HG03571 (cell line): ENCODE results near the gene MAGEA3.
"Not testable (repeated sequence)": the region's sequence is repeated elsewhere in the genome, so short reads cannot be mapped to it uniquely, and the experiment has no call there.

Experiments used
- ATAC-seq: cut with Tn5 transposase; IDR thresholded peaks from one replicate; pipeline ENCODE4 v1.9.1; 2021; ENCODE audit not compliant: unreplicated experiment

MAGEA3 gene, protein sequence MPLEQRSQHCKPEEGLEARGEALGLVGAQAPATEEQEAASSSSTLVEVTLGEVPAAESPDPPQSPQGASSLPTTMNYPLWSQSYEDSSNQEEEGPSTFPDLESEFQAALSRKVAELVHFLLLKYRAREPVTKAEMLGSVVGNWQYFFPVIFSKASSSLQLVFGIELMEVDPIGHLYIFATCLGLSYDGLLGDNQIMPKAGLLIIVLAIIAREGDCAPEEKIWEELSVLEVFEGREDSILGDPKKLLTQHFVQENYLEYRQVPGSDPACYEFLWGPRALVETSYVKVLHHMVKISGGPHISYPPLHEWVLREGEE

GRCh38 chrX:152697952-152698931 lies at the start of gene MAGEA3:
Gene MAGEA3 (plus strand): TSS chrX:152698794. CDS start chrX:152700833, 2,039 bp downstream.
- not testable (repeated sequence) for ATAC-seq

GRCh38 chrX:152652060-152652459 lies 46.5 kb upstream of the MAGEA3 start:
- no peak for ATAC-seq

DNA sequence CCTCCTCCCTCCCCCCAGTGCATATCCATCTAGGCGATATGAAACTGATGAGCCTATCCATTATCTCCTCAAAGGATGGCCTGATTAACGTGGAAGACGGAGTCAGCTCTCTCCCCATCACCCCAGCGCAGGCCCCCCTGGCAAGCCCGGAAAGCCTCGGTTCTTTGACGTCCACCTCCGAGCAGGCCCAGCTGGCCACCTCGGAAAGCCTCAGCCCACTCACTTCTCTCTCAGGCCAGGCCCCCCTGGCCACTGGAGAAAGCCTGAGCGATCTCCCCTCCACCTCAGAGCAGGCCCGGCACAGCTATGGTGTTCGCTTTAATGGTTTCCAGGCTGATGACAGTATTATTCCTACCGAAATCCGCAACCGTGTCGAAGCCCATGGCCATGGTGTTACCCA lies 46.1 kb upstream of the MAGEA3 start:
- ATAC-seq: no peak

GRCh38 chrX:152656087-152656486 lies 42.5 kb upstream of the MAGEA3 start:
- no peak for ATAC-seq

GRCh38 chrX:152656890-152657289 lies 41.7 kb upstream of the MAGEA3 start:
- ATAC-seq: no peak

GRCh38 chrX:152658302-152658701 lies 40.3 kb upstream of the MAGEA3 start:
- ATAC-seq: no peak

DNA sequence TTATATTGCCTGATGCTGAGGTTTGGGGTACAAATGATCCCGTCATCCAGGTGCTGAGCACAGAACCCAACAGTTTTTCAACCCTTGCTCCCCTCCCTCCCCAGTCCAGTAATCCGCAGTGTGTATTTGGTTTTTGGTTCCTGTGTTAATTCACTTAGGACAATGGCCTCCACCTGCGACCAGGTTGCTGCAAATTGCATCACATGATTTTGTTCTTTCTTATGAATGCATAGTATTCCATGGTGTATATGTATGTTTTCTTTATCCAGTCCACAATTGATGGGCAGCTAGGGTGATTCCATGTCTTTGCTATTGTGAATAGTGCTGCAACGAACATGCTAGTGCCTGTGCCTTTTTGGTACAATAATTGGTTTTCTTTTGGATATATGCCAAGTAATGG lies 35.5 kb upstream of the MAGEA3 start:
- no peak for ATAC-seq

- no peak for ATAC-seq
These were observed 24.5 kb upstream of the MAGEA3 start for GRCh38 chrX:152674135-152674534.

DNA sequence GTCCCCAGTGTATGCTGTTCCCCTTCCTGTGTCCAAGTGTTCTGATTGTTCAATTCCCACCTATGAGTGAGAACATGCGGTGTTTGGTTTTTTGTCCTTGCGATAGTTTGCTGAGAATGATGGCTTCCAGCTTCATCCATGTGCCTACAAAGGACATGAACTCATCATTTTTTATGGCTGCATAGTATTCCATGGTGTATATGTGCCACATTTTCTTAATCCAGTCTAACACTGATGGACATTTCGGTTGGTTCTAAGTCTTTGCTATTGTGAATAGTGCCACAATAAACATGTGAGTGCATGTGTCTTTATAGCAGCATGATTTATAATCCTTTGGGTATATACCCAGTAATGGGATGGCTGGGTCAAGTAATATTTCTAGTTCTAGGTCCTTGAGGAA lies 23.9 kb upstream of the MAGEA3 start:
- not testable (repeated sequence) for ATAC-seq

GRCh38 chrX:152681012-152681411 lies 17.6 kb upstream of the MAGEA3 start:
- ATAC-seq: not testable (repeated sequence)

GRCh38 chrX:152700390-152700789 lies 1.8 kb downstream of the MAGEA3 start:
- ATAC-seq: not testable (repeated sequence)

- ATAC-seq: not testable (repeated sequence)
These were observed 7.9 kb downstream of the MAGEA3 start for GRCh38 chrX:152706500-152706899.

- ATAC-seq: not testable (repeated sequence)
These were observed 10.6 kb downstream of the MAGEA3 start, which contains the start of gene CSAG2 for GRCh38 chrX:152709173-152709572. Gene CSAG2 (minus strand): TSS chrX:152709273. CDS start chrX:152709112, 161 bp downstream.

- not testable (repeated sequence) for ATAC-seq
These were observed 14.6 kb downstream of the MAGEA3 start for GRCh38 chrX:152713195-152713594.

GRCh38 chrX:152713815-152714787 lies 15.5 kb downstream of the MAGEA3 start, which contains the start of gene MAGEA2B:
Gene MAGEA2B (plus strand): TSS chrX:152714628. CDS start chrX:152717107, 2,479 bp downstream.
- not testable (repeated sequence) for ATAC-seq

- no peak for ATAC-seq
These were observed 26.8 kb downstream of the MAGEA3 start for GRCh38 chrX:152725409-152725808.

GRCh38 chrX:152733261-152733975 lies 34.8 kb downstream of the MAGEA3 start, which contains the start of the genes CSAG1 and MAGEA12:
Gene CSAG1 (minus strand): TSS chrX:152733721. CDS start chrX:152732460, 1,261 bp downstream.
Gene MAGEA12 (plus strand): TSS chrX:152733757. CDS start chrX:152736162, 2,405 bp downstream.
- no peak for ATAC-seq

GRCh38 chrX:152734143-152734858 lies 35.7 kb downstream of the MAGEA3 start:
- not testable (repeated sequence) for ATAC-seq

DNA sequence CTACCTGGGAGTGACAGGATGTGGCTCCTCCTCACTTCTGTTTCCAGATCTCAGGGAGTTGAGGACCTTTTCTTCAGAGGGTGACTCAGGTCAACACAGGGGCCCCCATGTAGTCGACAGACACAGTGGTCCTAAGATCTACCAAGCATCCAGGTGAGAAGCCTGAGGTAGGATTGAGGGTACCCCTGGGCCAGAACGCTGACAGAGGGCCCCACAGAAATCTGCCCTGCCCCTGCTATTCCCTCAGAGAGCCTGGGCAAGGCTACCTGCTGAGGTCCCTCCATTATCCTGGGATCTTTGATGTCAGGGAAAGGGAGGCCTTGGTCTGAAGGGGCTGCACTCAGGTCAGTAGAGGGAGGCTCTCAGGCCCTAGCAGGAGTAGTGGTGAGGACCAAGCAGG lies 36.5 kb downstream of the MAGEA3 start:
- ATAC-seq: no peak
